GM12872 (cell line): ENCODE measurements around the gene VRTN.

Experiments used
- TF ChIP-seq, protein P1 (sequence below): IDR thresholded peaks from 3 replicates; pipeline ENCODE4 v1.5.1; 2011; ENCODE audit warnings: low read depth, mild to moderate bottlenecking, low read length, moderate library complexity; ENCODE audit not compliant: insufficient read depth

VRTN gene

DNA sequence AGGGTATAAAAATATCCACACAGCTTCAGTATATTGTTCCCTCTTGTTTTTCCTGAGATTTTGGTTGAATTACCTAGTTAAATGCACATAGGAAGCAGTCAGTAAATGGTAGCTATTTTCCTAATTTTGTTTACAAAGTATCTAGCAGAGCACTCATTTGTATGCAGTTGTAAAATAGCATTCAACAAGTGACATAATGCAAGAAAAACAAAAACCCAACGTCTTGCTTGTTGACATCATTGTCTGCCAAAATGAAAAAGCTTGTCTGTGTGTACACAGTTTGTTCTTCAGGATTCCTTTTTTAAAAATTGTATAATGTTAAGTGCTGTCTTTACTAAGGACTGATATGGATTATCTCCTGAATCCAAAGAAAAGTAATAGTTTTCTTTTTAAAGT is 2.7 kb downstream of the VRTN start:
- TF ChIP-seq, protein P1, sequence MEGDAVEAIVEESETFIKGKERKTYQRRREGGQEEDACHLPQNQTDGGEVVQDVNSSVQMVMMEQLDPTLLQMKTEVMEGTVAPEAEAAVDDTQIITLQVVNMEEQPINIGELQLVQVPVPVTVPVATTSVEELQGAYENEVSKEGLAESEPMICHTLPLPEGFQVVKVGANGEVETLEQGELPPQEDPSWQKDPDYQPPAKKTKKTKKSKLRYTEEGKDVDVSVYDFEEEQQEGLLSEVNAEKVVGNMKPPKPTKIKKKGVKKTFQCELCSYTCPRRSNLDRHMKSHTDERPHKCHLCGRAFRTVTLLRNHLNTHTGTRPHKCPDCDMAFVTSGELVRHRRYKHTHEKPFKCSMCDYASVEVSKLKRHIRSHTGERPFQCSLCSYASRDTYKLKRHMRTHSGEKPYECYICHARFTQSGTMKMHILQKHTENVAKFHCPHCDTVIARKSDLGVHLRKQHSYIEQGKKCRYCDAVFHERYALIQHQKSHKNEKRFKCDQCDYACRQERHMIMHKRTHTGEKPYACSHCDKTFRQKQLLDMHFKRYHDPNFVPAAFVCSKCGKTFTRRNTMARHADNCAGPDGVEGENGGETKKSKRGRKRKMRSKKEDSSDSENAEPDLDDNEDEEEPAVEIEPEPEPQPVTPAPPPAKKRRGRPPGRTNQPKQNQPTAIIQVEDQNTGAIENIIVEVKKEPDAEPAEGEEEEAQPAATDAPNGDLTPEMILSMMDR, result no peak

DNA sequence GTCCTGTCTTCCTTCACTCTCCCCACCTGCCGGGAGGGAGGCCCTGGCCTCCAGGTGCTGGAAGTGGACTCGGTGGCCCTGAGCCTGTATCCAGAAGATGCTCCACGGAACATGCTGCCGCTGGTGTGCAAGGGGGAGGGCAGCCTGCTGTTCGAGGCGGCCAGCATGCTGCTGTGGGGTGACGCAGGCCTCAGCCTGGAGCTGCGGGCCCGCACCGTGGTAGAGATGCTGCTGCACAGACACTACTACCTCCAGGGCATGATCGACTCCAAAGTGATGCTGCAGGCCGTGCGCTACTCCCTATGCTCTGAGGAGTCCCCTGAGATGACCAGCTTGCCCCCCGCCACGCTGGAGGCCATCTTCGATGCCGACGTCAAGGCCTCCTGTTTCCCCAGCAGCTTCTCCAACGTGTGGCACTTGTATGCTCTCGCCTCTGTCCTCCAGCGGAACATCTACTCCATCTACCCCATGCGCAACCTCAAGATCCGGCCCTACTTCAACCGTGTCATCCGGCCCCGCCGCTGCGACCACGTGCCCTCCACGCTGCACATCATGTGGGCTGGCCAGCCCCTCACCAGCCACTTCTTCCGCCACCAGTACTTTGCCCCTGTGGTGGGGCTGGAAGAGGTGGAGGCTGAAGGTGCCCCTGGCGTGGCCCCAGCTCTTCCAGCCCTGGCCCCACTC is 8.8 kb downstream of the VRTN start:
- TF ChIP-seq, protein P1, result no peak

DNA sequence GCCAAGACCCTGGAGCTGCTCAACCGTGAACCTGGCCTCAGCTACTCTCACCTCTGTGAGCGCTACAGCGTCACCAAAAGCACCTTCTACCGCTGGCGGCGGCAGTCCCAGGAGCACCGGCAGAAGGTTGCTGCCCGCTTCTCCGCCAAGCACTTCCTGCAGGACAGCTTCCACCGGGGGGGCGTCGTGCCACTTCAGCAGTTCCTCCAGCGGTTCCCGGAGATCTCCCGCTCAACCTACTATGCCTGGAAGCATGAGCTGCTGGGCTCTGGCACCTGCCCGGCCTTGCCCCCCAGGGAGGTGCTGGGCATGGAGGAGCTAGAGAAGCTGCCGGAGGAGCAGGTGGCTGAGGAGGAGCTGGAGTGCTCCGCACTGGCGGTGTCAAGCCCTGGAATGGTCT is 9.3 kb downstream of the VRTN start:
- TF ChIP-seq, protein P1, result no peak

DNA sequence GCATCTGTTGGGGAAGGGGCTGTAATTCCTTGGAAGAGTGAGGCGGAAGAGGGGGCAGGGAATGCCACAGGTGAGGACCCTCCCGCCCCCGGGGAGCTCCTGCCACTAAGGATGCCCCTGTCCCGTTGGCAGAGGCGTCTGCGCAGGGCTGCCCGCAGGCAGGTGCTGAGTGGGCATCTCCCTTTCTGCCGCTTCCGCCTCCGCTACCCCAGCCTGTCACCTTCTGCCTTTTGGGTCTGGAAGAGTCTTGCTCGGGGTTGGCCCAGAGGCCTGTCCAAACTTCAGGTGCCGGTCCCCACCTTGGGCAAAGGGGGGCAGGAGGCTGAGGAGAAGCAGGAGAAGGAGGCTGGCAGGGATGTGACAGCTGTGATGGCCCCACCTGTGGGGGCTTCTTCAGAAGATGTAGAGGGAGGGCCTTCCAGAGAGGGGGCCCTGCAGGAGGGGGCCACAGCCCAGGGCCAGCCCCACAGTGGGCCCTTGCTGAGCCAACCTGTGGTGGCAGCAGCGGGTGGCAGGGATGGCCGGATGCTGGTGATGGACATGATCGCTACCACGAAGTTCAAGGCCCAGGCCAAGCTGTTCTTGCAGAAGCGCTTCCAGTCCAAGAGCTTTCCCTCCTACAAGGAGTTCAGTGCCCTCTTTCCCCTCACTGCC is 10.0 kb downstream of the VRTN start:
- TF ChIP-seq, protein P1, result no peak

DNA sequence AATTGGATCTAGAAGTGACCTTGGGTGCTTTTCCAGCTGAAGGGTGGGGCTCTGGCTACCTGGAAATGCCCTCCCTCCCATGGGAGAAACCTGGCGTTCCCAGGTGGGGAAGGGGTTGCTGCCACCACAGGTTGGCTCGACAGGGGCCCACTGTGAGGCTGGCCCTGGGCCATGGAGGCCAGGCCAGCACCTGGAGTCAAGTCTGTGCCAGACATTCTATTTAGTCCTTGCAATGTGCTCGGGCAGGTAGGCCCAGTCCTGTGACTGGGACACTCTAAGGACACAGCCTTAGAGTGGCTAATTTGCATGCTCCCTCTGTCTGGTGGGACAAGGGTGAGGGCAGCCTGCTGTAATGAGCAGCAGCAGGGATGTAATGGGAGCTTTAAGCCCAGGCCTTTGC is 11.9 kb downstream of the VRTN start:
- TF ChIP-seq, protein P1, result no peak

DNA sequence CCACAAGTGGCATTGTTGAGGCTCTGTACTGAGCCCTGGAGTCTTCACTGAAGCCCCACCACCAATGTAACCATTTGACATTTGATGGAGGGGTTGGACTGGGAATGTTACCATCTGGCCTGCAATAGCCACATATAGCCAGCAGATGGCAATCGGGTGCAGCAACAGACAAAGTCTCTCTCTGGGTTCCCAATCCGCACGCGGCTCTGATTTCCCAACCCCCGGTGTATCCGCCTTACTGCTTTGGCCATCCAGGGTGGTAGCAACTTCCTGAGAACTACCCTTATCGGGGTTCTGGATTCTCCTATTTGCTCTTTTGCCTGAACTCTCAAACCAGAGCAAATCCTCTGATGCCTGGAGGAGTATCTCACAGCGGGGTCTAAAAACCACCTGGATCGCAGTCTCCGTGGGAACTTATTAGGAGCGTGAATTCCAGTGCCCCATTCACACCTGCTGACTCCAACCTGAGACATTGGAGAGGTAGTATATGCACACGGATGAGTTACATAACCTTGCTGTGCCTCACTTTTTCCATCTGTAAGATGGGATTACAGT is 14.2 kb downstream of the VRTN start:
- TF ChIP-seq, protein P1, result peak; percentile 98

DNA sequence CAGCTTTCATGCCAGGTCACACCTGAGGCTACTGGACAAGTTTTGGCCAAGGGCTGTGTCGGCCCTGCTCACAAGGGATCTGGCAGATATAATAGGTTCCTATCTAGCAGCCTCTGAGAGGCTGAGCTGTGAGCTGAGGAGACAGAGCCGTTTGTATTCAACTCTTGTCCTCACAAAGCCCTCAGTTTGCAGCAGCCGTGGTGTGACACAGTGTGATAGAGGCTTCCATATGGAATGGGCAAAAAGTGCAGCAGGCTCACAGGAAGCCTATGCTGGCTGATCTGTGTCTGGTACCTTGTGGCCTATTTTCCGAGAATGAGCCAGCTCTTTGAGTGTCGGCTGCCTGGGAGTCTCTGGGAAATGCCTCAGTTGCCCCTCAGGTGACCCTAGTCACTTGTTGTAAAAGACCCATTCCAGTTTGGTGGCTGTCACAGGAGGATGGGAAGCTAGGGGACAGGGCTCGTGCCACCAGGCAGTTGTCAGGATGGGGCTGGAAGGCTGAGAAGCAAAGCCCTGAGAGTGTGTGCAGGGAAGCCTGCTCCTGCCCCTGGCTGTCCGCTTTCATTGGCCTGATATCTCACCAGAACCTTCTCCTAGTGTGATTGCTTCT is 16.1 kb downstream of the VRTN start:
- TF ChIP-seq, protein P1, result no peak
